GM21717 (cell line): ENCODE data around the gene GOSR2.

Experiments
- ATAC-seq: cut with Tn5 transposase; IDR thresholded peaks from one replicate; pipeline ENCODE4 v1.9.1; 2021; ENCODE audit warnings: mild to moderate bottlenecking, moderate library complexity; ENCODE audit not compliant: unreplicated experiment

Gene GOSR2

GRCh38 chr17:46958041-46958591 lies 35.2 kb downstream of the GOSR2 start:
- no peak for ATAC-seq

DNA sequence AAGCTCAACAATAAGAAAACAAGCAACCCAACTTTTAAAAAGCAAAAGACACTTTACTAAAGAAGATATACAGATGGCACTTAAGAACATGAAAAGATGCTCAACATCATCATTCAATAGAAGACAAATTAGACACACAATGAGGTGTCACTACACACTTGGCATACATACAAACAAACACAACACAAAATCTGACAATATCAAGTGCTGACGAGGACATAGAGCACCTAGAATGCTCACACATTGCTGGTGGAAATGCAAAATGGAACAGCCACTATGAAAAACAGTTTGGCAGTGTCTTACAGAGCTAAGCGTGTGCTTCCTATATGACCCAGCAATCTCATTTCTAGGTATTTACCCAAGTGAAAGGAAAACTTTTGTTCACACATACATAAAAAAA lies 37.2 kb downstream of the GOSR2 start:
- no peak for ATAC-seq

DNA sequence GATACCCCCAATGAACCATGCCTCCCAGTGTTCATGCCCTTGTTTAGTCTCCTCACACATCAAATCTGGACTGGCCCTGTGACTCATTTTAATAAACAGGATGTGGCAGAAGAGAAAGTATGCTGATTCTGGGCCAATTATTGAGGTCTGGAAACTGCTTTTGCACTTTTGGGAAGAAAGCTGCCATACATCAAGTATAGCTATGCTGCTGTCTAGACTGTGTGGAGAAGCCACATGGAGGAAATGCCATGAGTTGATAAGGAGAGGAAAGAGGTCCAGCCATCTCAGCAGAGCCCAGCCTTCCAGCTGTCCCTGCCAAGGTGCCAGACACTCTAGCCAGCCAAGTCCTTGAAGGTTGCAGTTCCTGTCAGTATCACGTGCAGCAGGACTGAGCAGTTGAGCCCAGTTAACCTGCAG lies 39.4 kb downstream of the GOSR2 start:
- no peak for ATAC-seq

- no peak for ATAC-seq
Observed at GRCh38 chr17:46963571-46963970, 40.6 kb downstream of the GOSR2 start.

- ATAC-seq, result no peak
Observed at GRCh38 chr17:46964315-46965265, 41.6 kb downstream of the GOSR2 start.

GRCh38 chr17:46968224-46968834 lies 45.4 kb downstream of the GOSR2 start:
- ATAC-seq, result no peak

GRCh38 chr17:46968896-46969295 lies 45.9 kb downstream of the GOSR2 start:
- ATAC-seq, result no peak

DNA sequence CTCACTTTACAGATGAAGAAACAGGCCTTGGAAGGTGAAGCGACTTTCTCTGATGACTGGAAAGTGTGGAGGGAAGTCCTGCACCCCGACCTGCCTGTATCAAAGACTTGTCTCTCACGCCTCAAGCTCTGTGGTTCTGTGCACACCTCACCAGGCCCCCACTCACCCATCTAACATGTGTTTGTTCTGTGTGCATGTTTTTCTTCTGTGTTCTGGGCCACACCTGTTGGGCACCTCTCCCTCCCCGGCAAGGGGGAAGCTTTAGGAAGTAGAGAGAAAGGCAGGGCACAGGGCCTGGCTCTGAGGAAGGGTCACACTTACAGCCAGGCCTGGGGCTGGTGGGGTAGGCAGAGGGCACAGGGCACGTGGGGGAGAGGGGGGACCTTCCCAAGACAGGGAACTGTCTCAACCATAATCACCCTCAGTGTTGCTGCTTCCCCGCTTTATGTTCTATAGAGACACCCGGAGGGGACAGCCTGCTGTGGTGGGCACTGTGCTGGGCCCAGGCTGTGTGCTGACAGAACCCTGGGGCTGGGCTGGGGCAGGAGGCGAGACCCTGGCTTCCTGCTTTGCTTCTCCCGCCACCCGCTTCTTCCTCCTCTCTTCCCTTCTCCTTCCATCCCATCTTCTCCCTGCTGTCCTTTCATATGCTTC lies 48.8 kb downstream of the GOSR2 start:
- no peak for ATAC-seq

GRCh38 chr17:46972346-46972745 lies 49.4 kb downstream of the GOSR2 start:
- no peak for ATAC-seq

GRCh38 chr17:46974086-46974485 lies 51.1 kb downstream of the GOSR2 start:
- ATAC-seq, result no peak

- ATAC-seq, result no peak
Observed at GRCh38 chr17:46975287-46975686, 52.3 kb downstream of the GOSR2 start.

DNA sequence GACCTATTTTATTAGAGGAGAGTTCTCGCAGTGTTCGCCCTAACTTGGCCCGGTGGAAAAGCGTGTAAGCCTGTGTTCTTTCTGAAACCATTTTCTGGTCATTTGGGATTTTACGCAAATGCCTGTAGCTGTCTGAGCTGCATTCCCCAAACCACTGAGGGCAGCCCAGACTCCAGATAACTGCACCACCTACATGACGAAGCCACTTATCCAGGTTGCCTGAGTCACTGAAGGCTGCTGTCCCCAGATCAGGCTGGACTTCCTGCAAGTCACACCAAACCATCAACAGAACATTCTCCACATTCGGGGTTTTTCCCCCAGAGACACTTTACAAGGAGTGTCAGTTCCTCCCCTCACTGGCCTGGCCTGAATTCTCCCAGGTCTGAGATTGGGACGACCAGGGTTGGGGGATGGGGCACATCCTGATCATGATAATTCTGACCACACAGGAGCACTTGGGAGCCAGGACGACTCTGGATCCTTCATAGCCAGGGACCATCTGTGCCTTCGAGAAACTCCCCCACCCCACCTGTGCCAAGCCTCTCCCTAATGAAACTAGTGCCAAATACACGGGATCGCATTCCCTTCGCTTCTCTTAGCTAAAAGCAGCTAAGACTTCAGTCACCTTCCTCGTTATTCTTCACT lies 53.8 kb downstream of the GOSR2 start:
- ATAC-seq, result no peak

- ATAC-seq, result no peak
Observed at GRCh38 chr17:46977348-46977747, 54.4 kb downstream of the GOSR2 start.

- ATAC-seq, result no peak
Observed at GRCh38 chr17:46977750-46978488, 55.0 kb downstream of the GOSR2 start.

DNA sequence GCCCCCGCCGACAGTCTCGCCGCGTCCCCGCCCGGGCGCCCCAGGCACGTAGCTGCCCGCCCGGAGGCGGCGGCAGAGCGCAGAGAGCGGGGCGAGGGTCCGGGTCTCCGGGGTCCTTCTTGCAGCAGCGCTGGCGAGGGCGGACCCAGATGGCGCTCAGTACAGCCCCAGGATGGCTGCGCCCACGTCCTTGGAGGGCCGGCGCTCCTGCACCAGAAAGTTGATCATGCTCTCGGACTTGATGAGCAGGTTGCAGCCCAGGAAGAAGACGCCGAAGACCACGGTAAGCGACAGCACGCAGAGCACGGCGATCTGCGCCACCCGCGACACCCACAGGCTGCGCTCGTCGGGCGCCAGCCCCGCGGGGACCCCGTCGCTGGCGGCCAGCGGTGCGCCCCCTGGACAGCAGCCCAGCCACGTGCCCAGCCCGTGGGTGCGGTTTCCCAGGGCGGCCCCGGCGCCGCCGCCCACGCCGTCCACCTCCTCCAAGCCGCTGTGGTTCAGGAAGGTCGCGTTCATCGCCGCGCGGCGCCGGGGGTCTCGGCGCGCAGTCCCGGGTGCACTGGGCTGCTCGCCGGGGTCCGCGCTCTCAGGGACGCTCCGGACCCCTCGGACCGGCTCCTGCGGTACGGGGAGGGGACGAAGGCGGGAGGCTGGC lies 55.7 kb downstream of the GOSR2 start:
- ATAC-seq, result no peak

GRCh38 chr17:46979147-46979863 lies 56.3 kb downstream of the GOSR2 start, which contains the start of gene RPRML:
RPRML (minus strand) TSS chr17:46979253; CDS start chr17:46979007, 246 bp downstream.
- no peak for ATAC-seq

DNA sequence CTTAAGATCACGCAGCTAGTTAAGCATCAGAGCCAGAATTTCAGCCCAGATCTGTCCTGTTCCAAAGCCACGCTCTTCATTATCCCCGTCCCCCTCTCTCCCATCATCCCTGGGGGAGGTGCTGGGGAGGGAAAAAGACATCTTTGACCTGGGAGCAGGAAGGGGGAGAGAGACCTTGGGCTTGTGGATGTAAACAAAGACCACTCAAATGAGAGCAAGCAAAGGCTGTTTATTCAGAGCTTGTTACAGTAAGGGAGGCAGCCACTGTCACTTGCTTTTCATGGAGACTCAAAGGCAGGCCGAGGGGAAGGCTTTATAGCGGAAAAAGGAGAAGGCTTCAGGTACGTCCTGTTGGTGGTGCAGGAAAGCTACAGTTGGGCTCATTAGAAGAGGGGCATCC lies 59.6 kb downstream of the GOSR2 start:
- ATAC-seq, result no peak

GRCh38 chr17:46983782-46984181 lies 60.8 kb downstream of the GOSR2 start:
- no peak for ATAC-seq

- no peak for ATAC-seq
Observed at GRCh38 chr17:46984341-46984740, 61.4 kb downstream of the GOSR2 start.
